ENCODE results near the gene ARMC6.

GRCh38 chr19:19033426-19034203, at the start of gene ARMC6, which contains the start of gene SUGP2:
- TF ChIP-seq EP300 (IDR thresholded peaks at IDR 0.05) (no peak), CTCF (IDR thresholded peaks at IDR 0.05) (no peak)
